K562 (cell line): ENCODE results near the gene EVC. TPM values are rescaled to one million over a fixed set of nuclear protein-coding genes. Genes with fewer than 3 reads are reported as not detected.
"Not testable (repeated sequence)": the region's sequence is repeated elsewhere in the genome, so short reads cannot be mapped to it uniquely, and the experiment has no call there.

Experiments
- ATAC-seq: fragments of 200-7000 bp; cut with Tn5 transposase; 3 replicates; pipeline ENCODE4 v1.9.1; 2020; ENCODE audit warnings: moderate library complexity
- BruUV-seq: library from RNA; stranded (reverse); fragments of 400-500 nt; replicated peaks from 2 replicates; lab custom pipeline; 2021; lab: Mats Ljungman, UMichigan
- CTCF ChIA-PET: fragments of 300-600 bp; formaldehyde crosslinking; extraction: SDS; loops from one replicate; lab custom pipeline; 2021; ENCODE audit warnings: low intra/inter-chr PET ratio; lab: Yijun Ruan, JAX
- POLR2A ChIA-PET: fragments of 300-600, 350-650 bp; sonication (Branson Sonifier 250); formaldehyde crosslinking; extraction: SDS; loops from one replicate; lab custom pipeline; 2021; ENCODE audit warnings: antibody characterized with exemption, inconsistent platforms; lab: Yijun Ruan, JAX
- DNase-seq, 4 experiments: peaks; one replicate each; pipeline versions ENCODE4 v3.0.0 to v3.0.0-alpha.2; 2011 to 2018; ENCODE audit warnings: low spot score in 3 of 4, mixed read lengths in 3 of 4; ENCODE audit errors: extremely low read depth in 1 of 4
- FAIRE-seq: peaks from 2 replicates; lab custom pipeline; 2011; peaks lifted over from hg19 to GRCh38; lab: Jason Lieb, UNC
- H2AFZ ChIP-seq: 2 replicates; pipeline ENCODE4 v1.6.0; 2011; ENCODE audit warnings: low read depth, low read length, control low read depth, inconsistent platforms
- H3K27ac ChIP-seq: fragments of 200-600 bp; 3 replicates; pipeline ENCODE4 v1.8.0; 2011; ENCODE audit warnings: low read depth, mild to moderate bottlenecking, control low read depth, inconsistent platforms, low read length, moderate library complexity, mixed read lengths; ENCODE audit errors: extremely low read depth
- H3K27me3 ChIP-seq, 2 experiments: fragments of 300-600 bp in 1 of 2; 2 replicates in 1 of 2; 3 replicates in 1 of 2; pipeline versions ENCODE4 v1.6.0 to v1.8.0; 2011; ENCODE audit warnings: inconsistent platforms in 2 of 2, low read length in 2 of 2, mild to moderate bottlenecking in 1 of 2, mixed read lengths in 1 of 2, moderate library complexity in 1 of 2; ENCODE audit not compliant: control insufficient read depth in 2 of 2, insufficient read depth in 2 of 2
- H3K36me3 ChIP-seq: fragments of 300-600 bp; 3 replicates; pipeline ENCODE4 v1.8.0; 2011; ENCODE audit warnings: mild to moderate bottlenecking, low read length, inconsistent platforms; ENCODE audit not compliant: control insufficient read depth, insufficient read depth
- H3K4me1 ChIP-seq, 2 experiments: fragments of 200-600 bp in 1 of 2; replicated peaks in 1 of 2; 2 replicates in 1 of 2; 3 replicates in 1 of 2; pipeline versions ENCODE4 v1.5.1 to v1.8.0; 2011; ENCODE audit warnings: inconsistent platforms in 2 of 2, low read length in 2 of 2, mild to moderate bottlenecking in 1 of 2, mixed read lengths in 1 of 2, moderate library complexity in 1 of 2; ENCODE audit not compliant: control insufficient read depth in 2 of 2, insufficient read depth in 2 of 2
- H3K4me2 ChIP-seq: 2 replicates; pipeline ENCODE4 v1.6.1; 2011; ENCODE audit warnings: low read length, control low read depth, inconsistent platforms, mixed read lengths; ENCODE audit not compliant: insufficient read depth
- H3K4me3 ChIP-seq: fragments of 200-600 bp; sonication (generic), shearing (Covaris generic); 2 replicates; pipeline ENCODE4 v1.5.1; 2016; ENCODE audit warnings: control low read depth, inconsistent platforms
- H3K79me2 ChIP-seq: fragments of 200-600 bp; 3 replicates; pipeline ENCODE4 v1.8.0; 2011; ENCODE audit warnings: low read length, inconsistent platforms; ENCODE audit not compliant: control insufficient read depth, insufficient read depth
- H3K9ac ChIP-seq, 2 experiments: 2 replicates each; pipeline versions ENCODE4 v1.6.0 to v1.6.1; 2011; ENCODE audit warnings: low read depth in 2 of 2, low read length in 2 of 2, control low read depth in 1 of 2, inconsistent platforms in 1 of 2, mild to moderate bottlenecking in 1 of 2, mixed read lengths in 1 of 2; ENCODE audit not compliant: insufficient read depth in 1 of 2
- H3K9me1 ChIP-seq: one replicate; pipeline ENCODE4 v1.6.0; 2011; ENCODE audit warnings: inconsistent platforms, mild to moderate bottlenecking, low read length, moderate library complexity; ENCODE audit not compliant: control insufficient read depth, insufficient read depth
- H3K9me3 ChIP-seq: replicated peaks from 2 replicates; pipeline ENCODE4 v1.5.1; 2011; ENCODE audit warnings: low read depth, low read length, inconsistent platforms; ENCODE audit not compliant: control insufficient read depth, insufficient read depth
- H4K20me1 ChIP-seq: replicated peaks from 2 replicates; pipeline ENCODE4 v1.6.1; 2011; ENCODE audit warnings: low read length, inconsistent platforms, mixed read lengths; ENCODE audit not compliant: control insufficient read depth, insufficient read depth
- DLX4 ChIP-seq: fragments of 250-450 bp; sonication (Bioruptor Pico); IDR thresholded peaks from 2 replicates; pipeline ENCODE4 v1.6.1; 2021; ENCODE audit warnings: mild to moderate bottlenecking
- HMBOX1 ChIP-seq: sonication (generic); IDR thresholded peaks from 2 replicates; pipeline ENCODE4 v1.6.1; 2016
- PATZ1 ChIP-seq: fragments of 250-450 bp; sonication (Bioruptor Pico); IDR thresholded peaks from 2 replicates; pipeline ENCODE4 v1.5.0; 2020; ENCODE audit warnings: mild to moderate bottlenecking, borderline replicate concordance
- RBM25 ChIP-seq: fragments of 200-400 bp; formaldehyde crosslinking; IDR thresholded peaks from 2 replicates; pipeline ENCODE4 v1.6.1; 2018; ENCODE audit warnings: low read length, low read depth, moderate library complexity; ENCODE audit not compliant: severe bottlenecking
- ZFPM2 ChIP-seq: fragments of 250-450 bp; sonication (Bioruptor Pico); IDR thresholded peaks from 2 replicates; pipeline ENCODE4 v1.5.1; 2022; ENCODE audit warnings: mild to moderate bottlenecking
- ZNF551 ChIP-seq: fragments of 250-450 bp; sonication (Bioruptor Pico); IDR thresholded peaks from 2 replicates; pipeline ENCODE4 v1.5.0; 2021; ENCODE audit warnings: mild to moderate bottlenecking, moderate library complexity
- WGBS: fragments of 100-300 bp; shearing (Covaris generic); methylation state at CpG from one replicate; pipeline ENCODE4 v1.1.6; 2016; ENCODE audit warnings: low coverage, mixed read lengths; ENCODE audit not compliant: insufficient coverage; ENCODE audit errors: missing lambda C conversion rate; 5-methylcytosine and 5-hydroxymethylcytosine counted together
- in situ Hi-C: fragments of 300-500 bp; cut with MboI; formaldehyde crosslinking; loops from 4 replicates; pipeline ENCODE4 v1.15.0; 2018; ENCODE audit warnings: inconsistent platforms, mixed read lengths
- intact Hi-C: fragments of 100-400 bp; cut with micrococcal nuclease; formaldehyde crosslinking; loops from 2 replicates; pipeline ENCODE4 v1.14.2; 2022
- polyA plus RNA-seq, 8 experiments: library from polyadenylated mRNA; depleted of rRNA in 4 of 8; stranded (reverse) in 5 of 8; unstranded in 3 of 8; fragments of >200 nt; fragmentation: Nextera tagmentation in 2 of 8; fragmentation: Illumina TruSeq in 1 of 8; extraction: Ambion mirVana in 2 of 8; extraction: Trizol in 1 of 8; gene quantifications; 2 replicates each; pipeline versions ENCODE4 v1.2.1 to v1.2.3, GENCODE V29; 2011 to 2014; ENCODE audit warnings: inconsistent platforms in 1 of 8, missing spikeins in 1 of 8
- total RNA-seq, 7 experiments: library from RNA; depleted of rRNA in 6 of 7; stranded (reverse); fragments of >200 nt in 6 of 7; fragmentation: Illumina TruSeq in 2 of 7; extraction: Trizol in 2 of 7; gene quantifications; 2 replicates each; pipeline versions ENCODE4 v1.2.1 to v1.2.3, GENCODE V29; 2011 to 2021; ENCODE audit warnings: low replicate concordance in 1 of 7
- TF ChIP-seq, protein P1 (sequence below): sonication (generic); formaldehyde crosslinking; IDR thresholded peaks from 2 replicates; pipeline ENCODE4 v1.8.0; 2022; ENCODE audit warnings: mild to moderate bottlenecking, missing genetic modification reagents

EVC gene
- total and polyA plus RNA-seq, 9 of the 15 experiments (the other 6 are each of a cell fraction or from before 2014, with no cell fraction given) = 0.03 to 3.2 (median 1.1) TPM

GRCh38 chr4:5836943-5837342, 125.9 kb downstream of the EVC start (continued):
- TF ChIP-seq HMBOX1 (no peak), DLX4 (CRISPR knock-in tag) (no peak), RBM25 (no peak), PATZ1 (CRISPR knock-in tag) (no peak), ZFPM2 (no peak), ZNF551 (CRISPR knock-in tag) (no peak)
- TF ChIP-seq, protein P1, sequence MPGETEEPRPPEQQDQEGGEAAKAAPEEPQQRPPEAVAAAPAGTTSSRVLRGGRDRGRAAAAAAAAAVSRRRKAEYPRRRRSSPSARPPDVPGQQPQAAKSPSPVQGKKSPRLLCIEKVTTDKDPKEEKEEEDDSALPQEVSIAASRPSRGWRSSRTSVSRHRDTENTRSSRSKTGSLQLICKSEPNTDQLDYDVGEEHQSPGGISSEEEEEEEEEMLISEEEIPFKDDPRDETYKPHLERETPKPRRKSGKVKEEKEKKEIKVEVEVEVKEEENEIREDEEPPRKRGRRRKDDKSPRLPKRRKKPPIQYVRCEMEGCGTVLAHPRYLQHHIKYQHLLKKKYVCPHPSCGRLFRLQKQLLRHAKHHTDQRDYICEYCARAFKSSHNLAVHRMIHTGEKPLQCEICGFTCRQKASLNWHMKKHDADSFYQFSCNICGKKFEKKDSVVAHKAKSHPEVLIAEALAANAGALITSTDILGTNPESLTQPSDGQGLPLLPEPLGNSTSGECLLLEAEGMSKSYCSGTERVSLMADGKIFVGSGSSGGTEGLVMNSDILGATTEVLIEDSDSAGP (CRISPR knock-in tag) = no peak

GRCh38 chr4:5837483-5837882, 126.5 kb downstream of the EVC start:
- H3K9me1 ChIP-seq, intact Hi-C loops, H3K36me3 ChIP-seq, in situ Hi-C loops, H3K4me1 ChIP-seq, DNase-seq, H2AFZ ChIP-seq, H3K4me3 ChIP-seq, FAIRE-seq, H3K9ac ChIP-seq, BruUV-seq, H3K9me3 ChIP-seq, H3K79me2 ChIP-seq, H3K27ac ChIP-seq, H4K20me1 ChIP-seq, H3K4me2 ChIP-seq, ATAC-seq, POLR2A ChIA-PET: not testable (repeated sequence)
- WGBS = 2% methylated on average over 4 of the region's 6 CpGs
- peaks cover 15 to 54% of the 10 kb centered on the region in 2 experiments; a peak in 4 of 5 replicates for H3K27me3 ChIP-seq
- CTCF ChIA-PET = interaction anchor here (0.6 kb wide), 1 partner anchor 142 kb away, joined by 3 read pairs; no protein-coding TSS in a partner anchor
